IPS DF 6.9 (cell line): ENCODE results near the gene LAMA5.

Experiments
- DNase-seq: peaks from one replicate; pipeline ENCODE4 v3.0.0-alpha.2; 2013; ENCODE audit warnings: low read depth, low spot score
- H3K27ac ChIP-seq: one replicate; pipeline ENCODE4 v1.5.1; 2013; ENCODE audit warnings: low read length, control low read depth
- H3K27me3 ChIP-seq: 2 replicates; pipeline ENCODE4 v1.6.1; 2013; ENCODE audit warnings: mild to moderate bottlenecking, low read length; ENCODE audit not compliant: control insufficient read depth, insufficient read depth
- H3K36me3 ChIP-seq: 2 replicates; pipeline ENCODE4 v1.6.1; 2013; ENCODE audit warnings: low read length; ENCODE audit not compliant: control insufficient read depth, insufficient read depth
- H3K4me1 ChIP-seq: 2 replicates; pipeline ENCODE4 v1.6.1; 2013; ENCODE audit warnings: low read length; ENCODE audit not compliant: control insufficient read depth, insufficient read depth
- H3K4me3 ChIP-seq: 2 replicates; pipeline ENCODE4 v1.5.1; 2013; ENCODE audit warnings: mild to moderate bottlenecking, low read length
- H3K9me3 ChIP-seq: 2 replicates; pipeline ENCODE4 v1.6.1; 2013; ENCODE audit warnings: low read length, inconsistent platforms; ENCODE audit not compliant: control insufficient read depth, insufficient read depth
- WGBS: extraction: QIAGEN DNeasy Blood & Tissue Kit; methylation state at CpG from one replicate; pipeline ENCODE4 v1.1.7; 2013; ENCODE audit warnings: mixed read lengths, missing lambda C conversion rate; ENCODE audit not compliant: insufficient read length, insufficient coverage; 5-methylcytosine and 5-hydroxymethylcytosine counted together

The LAMA5 gene

GRCh38 chr20:62286493-62287064, 80.5 kb downstream of the LAMA5 start:
- no peak for DNase-seq
- Histone ChIP-seq H3K27ac (no peak overlapping the region), H3K36me3 (peaks cover 17% of the 10 kb centered on the region; the same call in 1 of the 2 replicates), H3K9me3 (no peaks in the 10 kb centered on the region), H3K27me3 (no peaks in the 10 kb centered on the region), H3K4me1 (no peaks in the 10 kb centered on the region), H3K4me3 (no peak overlapping the region)
- no CpG with 5 or more reads among the region's 25 CpGs for WGBS

- no peak overlapping the region for H3K4me3 ChIP-seq
- H3K36me3 ChIP-seq: peaks cover 18% of the 10 kb centered on the region
- H3K27ac ChIP-seq: no peak overlapping the region
- no CpG with 5 or more reads among the region's 23 CpGs for WGBS
- DNase-seq: no peak
- H3K27me3 ChIP-seq: no peaks in the 10 kb centered on the region
- H3K9me3 ChIP-seq: no peaks in the 10 kb centered on the region
- H3K4me1 ChIP-seq: no peaks in the 10 kb centered on the region
Measured at GRCh38 chr20:62285722-62286121, 81.4 kb downstream of the LAMA5 start.

- H3K4me3 ChIP-seq: no peak overlapping the region
- H3K27ac ChIP-seq: no peak overlapping the region
- no CpG with 5 or more reads among the region's 6 CpGs for WGBS
- no peaks in the 10 kb centered on the region for H3K27me3 ChIP-seq
- peaks cover 22% of the 10 kb centered on the region for H3K36me3 ChIP-seq
- DNase-seq: no peak
- H3K4me1 ChIP-seq: no peaks in the 10 kb centered on the region
- no peaks in the 10 kb centered on the region for H3K9me3 ChIP-seq
Measured at GRCh38 chr20:62285151-62285550, 82.0 kb downstream of the LAMA5 start.

GRCh38 chr20:62284448-62284847, 82.7 kb downstream of the LAMA5 start:
- no peak for DNase-seq
- Histone ChIP-seq H3K27me3 (no peaks in the 10 kb centered on the region), H3K27ac (no peak overlapping the region), H3K36me3 (peaks cover 25% of the 10 kb centered on the region), H3K4me3 (no peak overlapping the region), H3K9me3 (no peaks in the 10 kb centered on the region), H3K4me1 (no peaks in the 10 kb centered on the region)
- WGBS: no CpG with 5 or more reads among the region's 6 CpGs

- no peaks in the 10 kb centered on the region for H3K27me3 ChIP-seq
- no peaks in the 10 kb centered on the region for H3K9me3 ChIP-seq
- WGBS: no CpG with 5 or more reads among the region's 16 CpGs
- H3K36me3 ChIP-seq: peaks cover 26% of the 10 kb centered on the region
- no peak for DNase-seq
- H3K4me3 ChIP-seq: no peak overlapping the region
- no peak overlapping the region for H3K27ac ChIP-seq
- no peaks in the 10 kb centered on the region for H3K4me1 ChIP-seq
Measured at GRCh38 chr20:62282877-62283503, 84.1 kb downstream of the LAMA5 start.

GRCh38 chr20:62282103-62282502, 85.0 kb downstream of the LAMA5 start:
- no peak for DNase-seq
- Histone ChIP-seq H3K27ac (no peak overlapping the region), H3K4me1 (no peaks in the 10 kb centered on the region), H3K36me3 (peaks cover 28% of the 10 kb centered on the region), H3K9me3 (no peaks in the 10 kb centered on the region), H3K4me3 (no peak overlapping the region), H3K27me3 (no peaks in the 10 kb centered on the region)
- WGBS: no CpG with 5 or more reads among the region's 7 CpGs

- Histone ChIP-seq H3K27me3 (no peaks in the 10 kb centered on the region), H3K27ac (no peak overlapping the region), H3K9me3 (no peaks in the 10 kb centered on the region), H3K4me1 (no peaks in the 10 kb centered on the region), H3K36me3 (peaks cover 24% of the 10 kb centered on the region), H3K4me3 (no peak overlapping the region)
- no CpG with 5 or more reads among the region's 31 CpGs for WGBS
- DNase-seq: no peak
Measured at GRCh38 chr20:62281161-62281933, 85.8 kb downstream of the LAMA5 start.

GRCh38 chr20:62280303-62280702, 86.8 kb downstream of the LAMA5 start:
- peaks cover 20% of the 10 kb centered on the region for H3K36me3 ChIP-seq
- WGBS: no CpG with 5 or more reads among the region's 4 CpGs

GRCh38 chr20:62277253-62277652, 89.9 kb downstream of the LAMA5 start:
- Histone ChIP-seq H3K4me3 (no peak overlapping the region), H3K9me3 (no peaks in the 10 kb centered on the region), H3K27me3 (no peaks in the 10 kb centered on the region), H3K27ac (no peak overlapping the region), H3K36me3 (peaks cover 30% of the 10 kb centered on the region), H3K4me1 (no peaks in the 10 kb centered on the region)
- DNase-seq: no peak
- WGBS: no CpG with 5 or more reads among the region's 13 CpGs

More at GRCh38 chr20:62280303-62280702, 86.8 kb downstream of the LAMA5 start:
- Histone ChIP-seq H3K4me3 (no peak overlapping the region), H3K27ac (no peak overlapping the region), H3K27me3 (no peaks in the 10 kb centered on the region), H3K4me1 (no peaks in the 10 kb centered on the region), H3K9me3 (no peaks in the 10 kb centered on the region)
- no peak for DNase-seq

- H3K9me3 ChIP-seq: no peaks in the 10 kb centered on the region
- no peaks in the 10 kb centered on the region for H3K4me1 ChIP-seq
- H3K36me3 ChIP-seq: peaks cover 35% of the 10 kb centered on the region
- H3K27ac ChIP-seq: no peak overlapping the region
- no peaks in the 10 kb centered on the region for H3K27me3 ChIP-seq
- DNase-seq: no peak
- no CpG with 5 or more reads among the region's 6 CpGs for WGBS
- H3K4me3 ChIP-seq: no peak overlapping the region
Measured at GRCh38 chr20:62276439-62276838, 90.7 kb downstream of the LAMA5 start.
